NT2/D1 (cell line): Measurements from ENCODE around the gene COL23A1.

ENCODE experiments used
- SUZ12 ChIP-seq: IDR thresholded peaks from 2 replicates; pipeline ENCODE4 v1.6.1; 2011; ENCODE audit not compliant: insufficient read length, insufficient read depth; ENCODE audit errors: extremely low read depth
- YY1 ChIP-seq: IDR thresholded peaks from 2 replicates; pipeline ENCODE4 v1.6.1; 2011; ENCODE audit not compliant: insufficient read length, insufficient read depth
- ZNF274 ChIP-seq: IDR thresholded peaks from 2 replicates; pipeline ENCODE4 v1.6.1; 2011; ENCODE audit warnings: mild to moderate bottlenecking, low read depth, low read length

GRCh38 chr5:178310130-178310865, 279.9 kb downstream of the COL23A1 start:
- TF ChIP-seq SUZ12 (no peak), YY1 (no peak), ZNF274 (no peak)
